B cell (primary cell): ENCODE results near the gene DNM1. TPM values are rescaled to one million over a fixed set of nuclear protein-coding genes. Genes with fewer than 3 reads are reported as not detected.
A peak's percentile ranks its signal among the peaks of the same experiment; 100 is the strongest.

Experiments
- ATAC-seq: fragments of 200-7000 bp; cut with Tn5 transposase; one replicate; pipeline ENCODE4 v1.10.0; 2021; ENCODE audit warnings: low read depth, mild to moderate bottlenecking, moderate number of reproducible peaks, moderate library complexity
- CTCF ChIA-PET: fragments of 350-600 bp; sonication (Branson Sonifier 250); formaldehyde crosslinking; loops from one replicate; lab custom pipeline; 2021; ENCODE audit warnings: antibody characterized with exemption, inconsistent platforms; lab: Charles Lee
- POLR2A ChIA-PET: fragments of 350-600 bp; sonication (Branson Sonifier 250); formaldehyde crosslinking; loops from one replicate; lab custom pipeline; 2021; ENCODE audit warnings: antibody characterized with exemption; lab: Charles Lee
- DNase-seq: peaks from one replicate; pipeline ENCODE4 v3.0.0; 2013
- H2AFZ ChIP-seq: 2 replicates; pipeline ENCODE4 v1.6.1; 2012; ENCODE audit warnings: mild to moderate bottlenecking, low read depth, low read length; ENCODE audit not compliant: insufficient read depth, poor library complexity, severe bottlenecking
- H3K27ac ChIP-seq, 2 donors: 1 replicate in 1 of 2; 2 replicates in 1 of 2; pipeline ENCODE4 v1.5.1; 2012 to 2013; ENCODE audit warnings: low read length in 2 of 2, mild to moderate bottlenecking in 2 of 2, moderate library complexity in 1 of 2
- H3K27me3 ChIP-seq, 4 experiments: fragments of 200-600 bp in 1 of 4; sonication (generic) in 1 of 4; replicated peaks in 1 of 4; 1 replicate in 2 of 4; 2 replicates in 2 of 4; pipeline versions ENCODE4 v1.6.1 to v1.7.0; 2013 to 2016; ENCODE audit warnings: low read length in 3 of 4, mild to moderate bottlenecking in 2 of 4, mixed read lengths in 1 of 4, moderate library complexity in 1 of 4; ENCODE audit not compliant: insufficient read depth in 4 of 4, control insufficient read depth in 3 of 4; ENCODE audit errors: control extremely low read depth in 1 of 4
- H3K36me3 ChIP-seq, 2 experiments: replicated peaks in 1 of 2; 1 replicate in 1 of 2; 2 replicates in 1 of 2; pipeline versions ENCODE4 v1.6.1 to v1.7.1; 2013; ENCODE audit warnings: low read length in 1 of 2; ENCODE audit not compliant: insufficient read depth in 2 of 2, control insufficient read depth in 1 of 2; ENCODE audit errors: control extremely low read depth in 1 of 2, extremely low read depth in 1 of 2
- H3K4me1 ChIP-seq, 2 donors: fragments of 200-600 bp in 1 of 2; sonication (generic) in 1 of 2; 1 replicate in 1 of 2; 2 replicates in 1 of 2; pipeline versions ENCODE4 v1.5.1 to v1.6.1; 2013 to 2017; ENCODE audit warnings: low read length in 2 of 2; ENCODE audit not compliant: control insufficient read depth in 2 of 2, insufficient read depth in 2 of 2
- H3K4me2 ChIP-seq: replicated peaks from 2 replicates; pipeline ENCODE3; 2012; ENCODE audit warnings: mild to moderate bottlenecking, low read depth, low read length; ENCODE audit not compliant: poor library complexity, severe bottlenecking
- H3K4me3 ChIP-seq, 5 experiments: fragments of 200-600 bp in 1 of 5; sonication (generic) in 1 of 5; 1 replicate in 3 of 5; 2 replicates in 2 of 5; pipeline versions ENCODE4 v1.5.1 to v1.7.0; 2011 to 2016; ENCODE audit warnings: low read length in 4 of 5, mild to moderate bottlenecking in 4 of 5, low read depth in 2 of 5, control low read depth in 1 of 5, moderate library complexity in 1 of 5; ENCODE audit not compliant: insufficient read depth in 1 of 5; ENCODE audit errors: control extremely low read depth in 1 of 5, extremely low read depth in 1 of 5
- H3K79me2 ChIP-seq: fragments of 200-600 bp; sonication (generic); one replicate; pipeline ENCODE4 v1.6.0; 2016; ENCODE audit warnings: low read length; ENCODE audit not compliant: control insufficient read depth, insufficient read depth
- H3K9ac ChIP-seq: fragments of 200-600 bp; sonication (generic); 2 replicates; pipeline ENCODE4 v1.6.1; 2017; ENCODE audit warnings: mild to moderate bottlenecking, low read length, moderate library complexity
- H3K9me3 ChIP-seq, 3 donors: one replicate each; pipeline versions ENCODE4 v1.6.1 to v1.7.1; 2013; ENCODE audit warnings: low read length in 2 of 3; ENCODE audit not compliant: control insufficient read depth in 2 of 3, insufficient read depth in 1 of 3; ENCODE audit errors: control extremely low read depth in 1 of 3
- H4K20me1 ChIP-seq: 2 replicates; pipeline ENCODE4 v1.6.0; 2012; ENCODE audit warnings: mild to moderate bottlenecking, low read length; ENCODE audit not compliant: insufficient read depth, control insufficient read depth, poor library complexity, severe bottlenecking
- H3K27ac Mint-ChIP-seq: one replicate; pipeline ENCODE4 v1.8.0; 2021; ENCODE audit warnings: mixed read lengths
- H3K27me3 Mint-ChIP-seq: one replicate; pipeline ENCODE4 v1.8.0; 2021; ENCODE audit warnings: mixed read lengths
- H3K4me1 Mint-ChIP-seq: one replicate; pipeline ENCODE4 v1.8.0; 2021; ENCODE audit warnings: mixed read lengths
- H3K4me3 Mint-ChIP-seq: one replicate; pipeline ENCODE4 v1.8.0; 2021; ENCODE audit warnings: mixed read lengths
- H3K9me3 Mint-ChIP-seq: one replicate; pipeline ENCODE4 v1.8.0; 2022; ENCODE audit warnings: mixed read lengths; ENCODE audit not compliant: insufficient read depth
- EZH2 ChIP-seq: IDR thresholded peaks from 2 replicates; pipeline ENCODE4 v1.6.1; 2012; ENCODE audit warnings: borderline replicate concordance, low read depth, mild to moderate bottlenecking, moderate library complexity, low read length; ENCODE audit not compliant: insufficient read depth, poor library complexity, severe bottlenecking
- WGBS: methylation state at CpG from one replicate; pipeline ENCODE4 v1.1.5; 2013; ENCODE audit warnings: missing lambda C conversion rate; ENCODE audit not compliant: insufficient coverage; 5-methylcytosine and 5-hydroxymethylcytosine counted together
- intact Hi-C: fragments of 100-400 bp; cut with micrococcal nuclease; formaldehyde crosslinking; loops from one replicate; pipeline ENCODE4 v1.10.0; 2022
- polyA plus RNA-seq: library from polyadenylated mRNA; depleted of rRNA; stranded (reverse); fragments of >200 nt; gene quantifications from 2 replicates; pipeline ENCODE4 v1.2.3, GENCODE V29; 2012
- total RNA-seq, 2 donors: library from RNA; stranded (reverse); fragments of 120-200 nt in 1 of 2; gene quantifications; 1 replicate in 1 of 2; 2 replicates in 1 of 2; pipeline versions ENCODE4 v1.2.3 to v1.2.4, GENCODE V29; 2013 to 2022
- TF ChIP-seq, protein P1 (sequence below): fragments of 200-600 bp; IDR thresholded peaks from one replicate; pipeline ENCODE4 v1.8.0; 2022; ENCODE audit warnings: antibody characterized with exemption, mild to moderate bottlenecking

Gene DNM1
- total and polyA plus RNA-seq, 2 donors (not counting 1 experiment from before 2014, with no cell fraction given), result 0.63 to 1.3 TPM

DNA sequence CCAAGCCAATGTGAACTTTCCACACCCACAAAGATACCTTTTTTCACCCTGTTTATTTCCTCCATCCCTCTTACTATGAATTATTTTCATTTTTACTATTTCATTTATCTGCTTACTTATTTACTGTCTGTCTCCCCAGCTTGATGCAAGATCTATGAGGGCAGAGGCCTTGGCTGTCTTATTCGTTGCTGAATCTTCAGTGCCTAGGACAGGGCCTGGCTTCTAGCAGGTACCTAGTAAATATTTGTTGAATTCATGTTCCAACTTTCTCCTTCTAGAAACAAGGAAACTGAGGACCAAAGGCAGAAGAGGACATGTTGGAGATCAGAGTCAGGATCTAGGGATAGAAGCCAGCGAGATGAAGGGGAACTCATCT is 543 bp upstream of the DNM1 start:
- Histone ChIP-seq H3K4me2 (peak overlapping the region; percentile 97), H4K20me1 (no peaks in the 10 kb centered on the region), H3K36me3 (no peaks in the 10 kb centered on the region), H3K79me2 (no peaks in the 10 kb centered on the region), H3K4me3 (peak overlapping the region in 3 of 5 experiments; percentile 27 to 64 (median 34)), H2AFZ (peak overlapping the region; percentile 79), H3K27ac (peak overlapping the region in 1 of 2 donors; percentile 11), H3K9ac (peak overlapping the region; percentile 39), H3K9me3 (no peaks in the 10 kb centered on the region), H3K4me1 (peaks cover 12 to 16% of the 10 kb centered on the region in 2 donors), H3K27me3 (peaks cover 0 to 29% (median 8%) of the 10 kb centered on the region in 4 experiments)
- no peaks in the 10 kb centered on the region for H3K9me3 Mint-ChIP-seq
- CTCF ChIA-PET, result no interaction called here
- ATAC-seq (no peak), DNase-seq (no peak)
- POLR2A ChIA-PET, result no interaction called here
- intact Hi-C loops, result loop anchor here (1.0 kb wide), 3 partner anchors 11 to 48 kb away; partner anchors contain the start of gene CIZ1
- peaks cover 21% of the 10 kb centered on the region for H3K27me3 Mint-ChIP-seq
- H3K4me3 Mint-ChIP-seq, result peak overlapping the region; percentile 90
- H3K4me1 Mint-ChIP-seq, result peaks cover 9% of the 10 kb centered on the region
- H3K27ac Mint-ChIP-seq, result no peak overlapping the region
- WGBS, result 8% methylated on average over 1 of the region's 2 CpGs
- TF ChIP-seq EZH2, result no peak
- TF ChIP-seq, protein P1, sequence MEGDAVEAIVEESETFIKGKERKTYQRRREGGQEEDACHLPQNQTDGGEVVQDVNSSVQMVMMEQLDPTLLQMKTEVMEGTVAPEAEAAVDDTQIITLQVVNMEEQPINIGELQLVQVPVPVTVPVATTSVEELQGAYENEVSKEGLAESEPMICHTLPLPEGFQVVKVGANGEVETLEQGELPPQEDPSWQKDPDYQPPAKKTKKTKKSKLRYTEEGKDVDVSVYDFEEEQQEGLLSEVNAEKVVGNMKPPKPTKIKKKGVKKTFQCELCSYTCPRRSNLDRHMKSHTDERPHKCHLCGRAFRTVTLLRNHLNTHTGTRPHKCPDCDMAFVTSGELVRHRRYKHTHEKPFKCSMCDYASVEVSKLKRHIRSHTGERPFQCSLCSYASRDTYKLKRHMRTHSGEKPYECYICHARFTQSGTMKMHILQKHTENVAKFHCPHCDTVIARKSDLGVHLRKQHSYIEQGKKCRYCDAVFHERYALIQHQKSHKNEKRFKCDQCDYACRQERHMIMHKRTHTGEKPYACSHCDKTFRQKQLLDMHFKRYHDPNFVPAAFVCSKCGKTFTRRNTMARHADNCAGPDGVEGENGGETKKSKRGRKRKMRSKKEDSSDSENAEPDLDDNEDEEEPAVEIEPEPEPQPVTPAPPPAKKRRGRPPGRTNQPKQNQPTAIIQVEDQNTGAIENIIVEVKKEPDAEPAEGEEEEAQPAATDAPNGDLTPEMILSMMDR, result no peak
